D721Med (cell line): ENCODE results near the gene HNF1B.

Experiments
- DNase-seq: peaks from one replicate; pipeline ENCODE4 v3.0.0; 2011; ENCODE audit warnings: low spot score; ENCODE audit not compliant: insufficient read length
- FAIRE-seq: peaks from 2 replicates; lab custom pipeline; 2011; peaks lifted over from hg19 to GRCh38; lab: Jason Lieb, UNC
- CTCF ChIP-seq: IDR thresholded peaks from 2 replicates; pipeline ENCODE4 v1.5.1; 2012; ENCODE audit warnings: mild to moderate bottlenecking, control low read depth; ENCODE audit not compliant: insufficient read depth; ENCODE audit errors: missing control alignments

Gene HNF1B

GRCh38 chr17:37750768-37751475, 6.1 kb upstream of the HNF1B start:
- FAIRE-seq (no peak), DNase-seq (no peak)
- TF ChIP-seq CTCF: no peak

- no peak for DNase-seq
- no peak for FAIRE-seq
- no peak for TF ChIP-seq CTCF
Observed at GRCh38 chr17:37750292-37750691, 5.4 kb upstream of the HNF1B start.

GRCh38 chr17:37747222-37747621, 2.4 kb upstream of the HNF1B start:
- no peak for DNase-seq
- no peak for TF ChIP-seq CTCF
- no peak for FAIRE-seq

- no peak for DNase-seq
- FAIRE-seq: no peak
- TF ChIP-seq CTCF: no peak
Observed at GRCh38 chr17:37746617-37747016, 1.8 kb upstream of the HNF1B start.

- no peak for FAIRE-seq
- no peak for DNase-seq
- no peak for TF ChIP-seq CTCF
Observed at GRCh38 chr17:37745801-37746426, 1.1 kb upstream of the HNF1B start.

- no peak for DNase-seq
- no peak for TF ChIP-seq CTCF
- FAIRE-seq: no peak
Observed at GRCh38 chr17:37744633-37744927, 279 bp downstream of the HNF1B start.

GRCh38 chr17:37743875-37744632, 805 bp downstream of the HNF1B start:
- DNase-seq: no peak
- no peak for TF ChIP-seq CTCF

More at GRCh38 chr17:37743875-37744632, 805 bp downstream of the HNF1B start:
- no peak for FAIRE-seq
